Progenitor cell of endocrine pancreas (in vitro differentiated cells): ENCODE data around the gene RGS7. TPM values are rescaled to one million over a fixed set of nuclear protein-coding genes. Genes with fewer than 3 reads are reported as not detected.
"Not testable (repeated sequence)": the region's sequence is repeated elsewhere in the genome, so short reads cannot be mapped to it uniquely, and the experiment has no call there.

Experiments
- DNase-seq: peaks from one replicate; pipeline ENCODE4 v3.0.0; 2021; ENCODE audit warnings: low spot score; ENCODE audit not compliant: unreplicated experiment
- H3K27ac Mint-ChIP-seq: 2 replicates; pipeline ENCODE4 v1.8.0; 2021; ENCODE audit warnings: mild to moderate bottlenecking, moderate library complexity, mixed read lengths
- H3K27me3 Mint-ChIP-seq: 2 replicates; pipeline ENCODE4 v1.8.0; 2021; ENCODE audit warnings: mixed read lengths
- H3K36me3 Mint-ChIP-seq: 2 replicates; pipeline ENCODE4 v1.8.0; 2022; ENCODE audit warnings: mixed read lengths; ENCODE audit not compliant: insufficient read depth
- H3K4me1 Mint-ChIP-seq: 2 replicates; pipeline ENCODE4 v1.8.0; 2021; ENCODE audit warnings: low read depth, mixed read lengths
- H3K4me3 Mint-ChIP-seq: 2 replicates; pipeline ENCODE4 v1.8.0; 2021; ENCODE audit warnings: low read depth, mild to moderate bottlenecking, moderate library complexity, mixed read lengths
- H3K9me3 Mint-ChIP-seq: 2 replicates; pipeline ENCODE4 v1.8.0; 2021; ENCODE audit warnings: low read depth, mixed read lengths
- total RNA-seq: library from RNA; stranded (reverse); gene quantifications from 2 replicates; pipeline ENCODE4 v1.2.1, GENCODE V29; 2021
- TF ChIP-seq, protein P1 (sequence below): fragments of 200-600 bp; sonication (generic); IDR thresholded peaks from one replicate; pipeline ENCODE4 v1.5.0; 2021; ENCODE audit warnings: antibody characterized with exemption, mild to moderate bottlenecking; ENCODE audit not compliant: unreplicated experiment

Gene RGS7
- total RNA-seq, 1 donor from 2014 or later = 2.4 TPM

DNA sequence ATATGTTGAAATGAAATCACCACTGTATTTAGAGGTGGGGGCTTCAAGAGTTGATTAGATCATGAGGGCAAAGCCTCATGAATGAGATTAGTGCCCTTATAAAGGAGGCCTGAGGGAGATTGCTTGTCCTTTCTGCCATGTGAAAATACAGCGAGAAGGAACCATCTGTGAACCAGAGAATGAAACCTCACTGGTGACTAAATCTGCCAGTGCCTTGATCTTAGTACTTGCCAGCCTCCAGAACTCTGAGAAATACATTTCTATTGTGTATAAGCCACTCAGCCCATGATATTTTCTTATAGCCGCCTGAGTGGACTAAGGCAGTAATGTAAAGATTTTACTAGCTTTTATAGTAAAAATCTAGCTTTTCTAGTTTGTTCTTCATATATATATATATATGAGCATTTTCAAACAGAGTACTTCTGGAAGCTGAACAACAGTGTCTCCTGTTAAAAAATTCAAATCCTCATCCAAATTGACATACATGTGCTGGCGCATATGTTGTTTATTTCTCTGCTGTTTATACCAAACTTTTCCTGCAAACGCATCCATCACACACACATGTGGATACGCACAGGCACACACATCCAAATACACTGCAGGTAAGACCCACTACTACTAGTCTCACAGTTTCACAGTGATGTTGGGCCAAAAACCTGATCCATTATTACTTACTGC is 213.1 kb downstream of the RGS7 start:
- Mint-ChIP-seq H3K27me3 (peaks cover 4% of the 10 kb centered on the region), H3K27ac (no peak overlapping the region), H3K36me3 (no peaks in the 10 kb centered on the region), H3K4me1 (peaks cover 2% of the 10 kb centered on the region), H3K4me3 (no peak overlapping the region), H3K9me3 (peaks cover 5% of the 10 kb centered on the region)
- TF ChIP-seq, protein P1, sequence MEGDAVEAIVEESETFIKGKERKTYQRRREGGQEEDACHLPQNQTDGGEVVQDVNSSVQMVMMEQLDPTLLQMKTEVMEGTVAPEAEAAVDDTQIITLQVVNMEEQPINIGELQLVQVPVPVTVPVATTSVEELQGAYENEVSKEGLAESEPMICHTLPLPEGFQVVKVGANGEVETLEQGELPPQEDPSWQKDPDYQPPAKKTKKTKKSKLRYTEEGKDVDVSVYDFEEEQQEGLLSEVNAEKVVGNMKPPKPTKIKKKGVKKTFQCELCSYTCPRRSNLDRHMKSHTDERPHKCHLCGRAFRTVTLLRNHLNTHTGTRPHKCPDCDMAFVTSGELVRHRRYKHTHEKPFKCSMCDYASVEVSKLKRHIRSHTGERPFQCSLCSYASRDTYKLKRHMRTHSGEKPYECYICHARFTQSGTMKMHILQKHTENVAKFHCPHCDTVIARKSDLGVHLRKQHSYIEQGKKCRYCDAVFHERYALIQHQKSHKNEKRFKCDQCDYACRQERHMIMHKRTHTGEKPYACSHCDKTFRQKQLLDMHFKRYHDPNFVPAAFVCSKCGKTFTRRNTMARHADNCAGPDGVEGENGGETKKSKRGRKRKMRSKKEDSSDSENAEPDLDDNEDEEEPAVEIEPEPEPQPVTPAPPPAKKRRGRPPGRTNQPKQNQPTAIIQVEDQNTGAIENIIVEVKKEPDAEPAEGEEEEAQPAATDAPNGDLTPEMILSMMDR = no peak
- no peak for DNase-seq

DNA sequence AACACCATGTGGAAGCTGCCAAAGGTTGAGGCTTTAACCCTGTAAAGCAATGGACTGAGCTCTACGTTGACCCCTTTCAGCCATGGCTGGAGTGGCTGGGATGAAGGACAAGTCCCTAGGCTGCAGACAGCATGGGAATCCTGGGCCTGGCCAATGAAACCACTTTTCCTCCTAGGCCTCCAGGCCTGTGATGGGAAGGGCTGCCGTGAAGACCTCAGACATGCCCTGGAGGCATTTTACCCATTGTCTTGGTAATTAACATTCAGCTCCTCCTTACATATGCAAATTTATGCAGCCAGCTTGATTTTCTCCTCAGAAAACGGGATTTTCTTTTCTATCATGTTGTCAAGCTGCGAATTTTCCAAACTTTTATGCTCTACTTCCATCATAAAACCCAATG is 214.5 kb downstream of the RGS7 start:
- peaks cover 2% of the 10 kb centered on the region for H3K4me1 Mint-ChIP-seq
- no peak for DNase-seq
- H3K27ac Mint-ChIP-seq = no peak overlapping the region
- H3K4me3 Mint-ChIP-seq = no peak overlapping the region
- TF ChIP-seq, protein P1 = no peak
- peaks cover 5% of the 10 kb centered on the region for H3K9me3 Mint-ChIP-seq
- H3K36me3 Mint-ChIP-seq = no peaks in the 10 kb centered on the region
- H3K27me3 Mint-ChIP-seq = peaks cover 4% of the 10 kb centered on the region

DNA sequence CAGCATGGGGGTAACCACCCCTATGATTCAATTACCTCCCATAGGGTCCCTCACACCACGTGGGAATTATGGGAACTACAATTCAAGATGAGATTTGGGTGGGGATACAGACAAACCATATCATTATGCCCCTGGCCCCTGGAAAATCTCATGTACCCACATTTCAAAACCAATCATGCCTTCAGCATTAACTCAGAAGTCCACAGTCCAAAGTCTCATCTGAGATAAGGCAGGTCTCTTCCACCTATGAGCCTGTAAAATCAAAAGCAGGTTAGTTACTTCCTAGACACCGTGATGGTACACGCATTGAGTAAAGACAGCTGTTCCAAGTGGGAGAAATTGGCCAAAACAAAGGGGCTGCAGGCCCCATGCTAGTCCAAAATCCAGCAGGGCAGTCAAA is 215.4 kb downstream of the RGS7 start:
- H3K36me3 Mint-ChIP-seq, H3K4me1 Mint-ChIP-seq, DNase-seq, H3K27ac Mint-ChIP-seq, H3K27me3 Mint-ChIP-seq, H3K9me3 Mint-ChIP-seq, H3K4me3 Mint-ChIP-seq: not testable (repeated sequence)

GRCh38 chr1:241140670-241141069 is 216.3 kb downstream of the RGS7 start:
- Mint-ChIP-seq H3K27me3 (peaks cover 4% of the 10 kb centered on the region), H3K4me3 (no peak overlapping the region), H3K36me3 (no peaks in the 10 kb centered on the region), H3K4me1 (peaks cover 2% of the 10 kb centered on the region), H3K9me3 (peaks cover 5% of the 10 kb centered on the region), H3K27ac (no peak overlapping the region)
- TF ChIP-seq, protein P1 = no peak
- no peak for DNase-seq

DNA sequence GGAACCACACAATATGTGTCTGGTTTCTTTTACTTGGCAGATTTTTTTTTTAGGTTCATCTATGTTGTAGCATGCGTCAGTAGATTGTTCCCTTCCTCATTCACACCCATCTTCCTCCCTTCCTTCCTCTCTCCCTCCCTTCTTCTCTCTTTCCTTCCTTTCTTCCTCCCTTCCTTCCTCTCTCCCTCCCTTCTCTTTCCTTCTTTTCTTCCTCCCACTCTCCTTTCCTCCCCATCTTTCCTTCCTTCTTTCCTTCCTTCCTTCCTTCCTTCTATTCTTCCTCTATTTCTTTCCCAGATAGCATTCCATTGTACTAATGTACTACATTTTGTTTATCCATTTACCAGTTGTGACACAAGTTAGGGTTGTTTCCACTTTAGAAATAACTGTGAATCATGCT is 218.0 kb downstream of the RGS7 start:
- H3K9me3 Mint-ChIP-seq = peaks cover 5% of the 10 kb centered on the region
- peaks cover 2% of the 10 kb centered on the region for H3K4me1 Mint-ChIP-seq
- peaks cover 2% of the 10 kb centered on the region for H3K36me3 Mint-ChIP-seq
- TF ChIP-seq, protein P1 = no peak
- no peak overlapping the region for H3K4me3 Mint-ChIP-seq
- peaks cover 4% of the 10 kb centered on the region for H3K27me3 Mint-ChIP-seq
- H3K27ac Mint-ChIP-seq = no peak overlapping the region
- DNase-seq = no peak

DNA sequence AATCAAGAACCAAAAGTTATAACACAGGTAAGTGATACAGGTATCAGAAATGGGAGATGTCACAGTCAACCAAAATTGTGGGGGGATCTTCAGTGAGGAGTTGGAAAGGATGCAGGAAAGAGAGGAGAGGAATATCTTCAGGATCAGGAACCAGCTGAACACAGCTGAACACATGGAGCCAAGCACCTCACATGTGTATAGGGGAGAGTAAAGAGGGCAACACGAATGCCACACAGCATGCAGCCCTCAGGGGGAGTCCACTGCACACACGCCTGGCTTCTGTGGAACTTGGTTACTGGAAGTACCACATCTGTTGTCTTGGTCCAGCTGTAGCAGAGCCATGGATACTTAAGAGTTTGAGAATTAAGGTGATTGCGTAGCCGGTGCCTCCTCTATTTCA is 218.8 kb downstream of the RGS7 start:
- no peak for DNase-seq
- Mint-ChIP-seq H3K36me3 (peaks cover 2% of the 10 kb centered on the region), H3K4me1 (peaks cover 2% of the 10 kb centered on the region), H3K9me3 (peaks cover 5% of the 10 kb centered on the region), H3K4me3 (no peak overlapping the region), H3K27me3 (peaks cover 4% of the 10 kb centered on the region), H3K27ac (no peak overlapping the region)
- TF ChIP-seq, protein P1 = no peak
